Measurements from ENCODE around the gene GNAT2.

GRCh38 chr1:109617291-109617801, 2.1 kb downstream of the GNAT2 start:
- TF ChIP-seq CTCF (IDR thresholded peaks at IDR 0.05): no peak
- no peak for TF ChIP-seq POLR2A (IDR thresholded peaks at IDR 0.05)
- no peak for TF ChIP-seq EP300 (IDR thresholded peaks at IDR 0.05)

Measured in gastroesophageal sphincter (tissue), 3 donors.